Stomach (tissue), 9 donors: ENCODE data around the gene RNF113A. TPM values are rescaled to one million over a fixed set of nuclear protein-coding genes. Genes with fewer than 3 reads are reported as not detected.
A peak's percentile ranks its signal among the peaks of the same experiment; 100 is the strongest.

Experiments used
- DNase-seq, 2 donors: peaks; one replicate each; pipeline versions ENCODE4 v3.0.0 to v3.0.0-alpha.2; 2013 to 2019
- H3K27ac ChIP-seq, 5 donors: fragments of 200-600 bp in 4 of 5; sonication (generic) in 4 of 5; one replicate each; pipeline ENCODE4 v1.5.1; 2013 to 2019; ENCODE audit warnings: mild to moderate bottlenecking in 1 of 5, moderate library complexity in 1 of 5
- H3K27me3 ChIP-seq, 3 donors: fragments of 200-600 bp; sonication (generic); one replicate each; pipeline ENCODE4 v1.5.1; 2017 to 2019; ENCODE audit warnings: mixed run types in 1 of 3
- H3K36me3 ChIP-seq, 4 donors: fragments of 200-600 bp; sonication (generic); 1 replicate in 3 of 4; 2 replicates in 1 of 4; pipeline ENCODE4 v1.5.1; 2016 to 2019
- H3K4me1 ChIP-seq, 4 donors: fragments of 200-600 bp; sonication (generic); one replicate each; pipeline ENCODE4 v1.5.1; 2016 to 2019
- H3K4me3 ChIP-seq, 4 donors: fragments of 200-600 bp; sonication (generic) in 3 of 4; one replicate each; pipeline ENCODE4 v1.5.1; 2016 to 2019; ENCODE audit warnings: mild to moderate bottlenecking in 1 of 4
- H3K9me3 ChIP-seq, 4 donors: fragments of 200-600 bp; sonication (generic); one replicate each; pipeline ENCODE4 v1.5.1; 2016 to 2019
- CTCF ChIP-seq, 7 experiments: fragments of 450-650 bp in 4 of 7; fragments of 200-600 bp in 3 of 7; sonication (generic) in 3 of 7; IDR thresholded peaks; one replicate each; pipeline ENCODE4 v1.5.1; 2016 to 2019; ENCODE audit warnings: antibody characterized with exemption in 7 of 7, control low read depth in 2 of 7, mild to moderate bottlenecking in 1 of 7
- EP300 ChIP-seq: sonication (generic); formaldehyde crosslinking; IDR thresholded peaks from one replicate; pipeline ENCODE4 v1.6.1; 2017; ENCODE audit warnings: antibody characterized with exemption
- POLR2A ChIP-seq, 4 donors: fragments of 450-650 bp; IDR thresholded peaks; one replicate each; pipeline ENCODE4 v1.6.1; 2016; ENCODE audit warnings: antibody characterized with exemption in 4 of 4, control low read depth in 2 of 4, mild to moderate bottlenecking in 1 of 4, moderate library complexity in 1 of 4
- POLR2AphosphoS5 ChIP-seq, 3 donors: sonication (generic); formaldehyde crosslinking; IDR thresholded peaks; one replicate each; pipeline ENCODE4 v1.6.1; 2016; ENCODE audit warnings: antibody characterized with exemption in 3 of 3
- WGBS, 5 donors: extraction: QIAGEN DNeasy Blood & Tissue Kit in 3 of 5; methylation state at CpG; one replicate each; pipeline versions ENCODE4 v1.1.5 to v1.1.7; 2013 to 2018; 5-methylcytosine and 5-hydroxymethylcytosine counted together
- intact Hi-C: fragments of 100-400 bp; cut with DNase I; formaldehyde crosslinking; loops from one replicate; pipeline ENCODE4 v1.15.1; 2023; ENCODE audit warnings: low total_unique reads
- polyA plus RNA-seq, 3 donors: library from polyadenylated mRNA; stranded (reverse); fragments of 200-250 nt; gene quantifications; one replicate each; pipeline ENCODE4 v1.2.3, GENCODE V29; 2013
- total RNA-seq, 5 donors: library from RNA; depleted of rRNA; stranded (reverse); fragments of >200 nt; gene quantifications; one replicate each; pipeline versions ENCODE4 v1.1.0 to v1.2.3, GENCODE V29; 2014 to 2016
- donor health status: healthy with polysubstance abuse.
- donor health status: Bipolar disorder and iron deficiency.
- donor health status: healthy.

Gene RNF113A
- total and polyA plus RNA-seq, 8 donors, result 9.5 to 42.0 (median 15.7) TPM

- intact Hi-C loops, result no loop called here
- WGBS, 5 donors, result 62 to 71% (median 69%) methylated on average over 2 of the region's 2 CpGs
- H3K9me3 ChIP-seq, result no peaks in the 10 kb centered on the region
Observed at GRCh38 chrX:119878740-119879139, 7.2 kb upstream of the RNF113A start.

GRCh38 chrX:119871245-119871598 lies 311 bp downstream of the RNF113A start:
- Histone ChIP-seq H3K9me3 (peaks cover 0 to 10% (median 0%) of the 10 kb centered on the region in 4 donors), H3K27ac (peak overlapping the region; percentile 81 to 94 (median 92)), H3K4me1 (peaks cover 6 to 40% (median 14%) of the 10 kb centered on the region in 4 donors), H3K4me3 (peak overlapping the region; percentile 55 to 64 (median 58)), H3K27me3 (no peaks in the 10 kb centered on the region), H3K36me3 (peaks cover 0 to 12% (median 9%) of the 10 kb centered on the region in 4 donors)
- DNase-seq, result no peak
- TF ChIP-seq POLR2A (IDR thresholded peaks at IDR 0.05) (no peak), EP300 (no peak), CTCF (IDR thresholded peaks at IDR 0.05) (no peak), POLR2AphosphoS5 (IDR thresholded peaks at IDR 0.05) (no peak)
- intact Hi-C loops, result no loop called here
- WGBS, 5 donors, result 0 to 36% (median 4%) methylated on average over 22 to 26 of the region's 26 CpGs

More at GRCh38 chrX:119878740-119879139, 7.2 kb upstream of the RNF113A start:
- H3K4me1 ChIP-seq, result peaks cover 0 to 8% (median 0%) of the 10 kb centered on the region in 4 donors
- no peaks in the 10 kb centered on the region for H3K27me3 ChIP-seq
- TF ChIP-seq CTCF (IDR thresholded peaks at IDR 0.05) (no peak), EP300 (no peak), POLR2A (IDR thresholded peaks at IDR 0.05) (no peak), POLR2AphosphoS5 (IDR thresholded peaks at IDR 0.05) (no peak)
- peaks cover 0 to 33% (median 28%) of the 10 kb centered on the region in 4 donors for H3K36me3 ChIP-seq
- DNase-seq, result no peak
- H3K27ac ChIP-seq, result no peak overlapping the region
- H3K4me3 ChIP-seq, result no peak overlapping the region

- Histone ChIP-seq H3K4me3 (peak overlapping the region; percentile 55 to 64 (median 58)), H3K4me1 (peaks cover 6 to 40% (median 14%) of the 10 kb centered on the region in 4 donors), H3K27ac (peak overlapping the region; percentile 81 to 94 (median 92)), H3K36me3 (peaks cover 0 to 8% (median 4%) of the 10 kb centered on the region in 4 donors), H3K9me3 (peaks cover 0 to 10% (median 0%) of the 10 kb centered on the region in 4 donors), H3K27me3 (no peaks in the 10 kb centered on the region)
- intact Hi-C loops, result no loop called here
- 1 to 44% (median 5%) methylated on average over 17 to 25 of the region's 25 CpGs for WGBS, 5 donors
- peak in 1 of 2 donors; percentile 60 for DNase-seq
- TF ChIP-seq EP300 (no peak), POLR2AphosphoS5 (IDR thresholded peaks at IDR 0.05) (no peak), POLR2A (IDR thresholded peaks at IDR 0.05) (no peak), CTCF (IDR thresholded peaks at IDR 0.05) (no peak)
Observed at GRCh38 chrX:119870626-119871131, 854 bp downstream of the RNF113A start.

- peak in 1 of 2 donors; percentile 21 for DNase-seq
- H3K36me3 ChIP-seq, result peaks cover 0 to 15% (median 9%) of the 10 kb centered on the region in 4 donors
- H3K9me3 ChIP-seq, result no peaks in the 10 kb centered on the region
- no peaks in the 10 kb centered on the region for H3K27me3 ChIP-seq
- WGBS, 5 donors, result 15 to 49% (median 29%) methylated on average over 10 of the region's 10 CpGs
- H3K27ac ChIP-seq, result peak overlapping the region in 4 of 5 donors; percentile 57 to 91 (median 90)
- intact Hi-C loops, result no loop called here
- peak overlapping the region; percentile 57 to 67 (median 60) for H3K4me3 ChIP-seq
- TF ChIP-seq EP300 (no peak), POLR2AphosphoS5 (IDR thresholded peaks at IDR 0.05) (no peak), CTCF (IDR thresholded peaks at IDR 0.05) (no peak), POLR2A (IDR thresholded peaks at IDR 0.05) (no peak)
- H3K4me1 ChIP-seq, result peaks cover 0 to 19% (median 4%) of the 10 kb centered on the region in 4 donors
Observed at GRCh38 chrX:119853444-119853843, 18.1 kb downstream of the RNF113A start.
